Mononuclear cell (primary cell): ENCODE data around the gene NEGR1. TPM values are rescaled to one million over a fixed set of nuclear protein-coding genes. Genes with fewer than 3 reads are reported as not detected.

Source experiments
- H3K27me3 ChIP-seq: 2 replicates; pipeline ENCODE4 v1.6.0; 2011; ENCODE audit warnings: low read length, control low read depth; ENCODE audit not compliant: insufficient read depth
- H3K4me1 ChIP-seq: 2 replicates; pipeline ENCODE4 v1.5.1; 2011; ENCODE audit warnings: mild to moderate bottlenecking, low read length, control low read depth; ENCODE audit not compliant: insufficient read depth
- H3K4me3 ChIP-seq: 2 replicates; pipeline ENCODE4 v1.5.1; 2011; ENCODE audit warnings: mild to moderate bottlenecking, low read length, moderate library complexity
- H3K9me3 ChIP-seq: 2 replicates; pipeline ENCODE4 v1.5.1; 2011; ENCODE audit warnings: low read depth, mild to moderate bottlenecking, control low read depth, low read length
- total RNA-seq: library from RNA; depleted of rRNA; stranded (reverse); fragments of >200 nt; gene quantifications from one replicate; pipeline ENCODE4 v1.2.3, GENCODE V29; 2012

Gene NEGR1
- total RNA-seq, 1 donor = 0.31 TPM

DNA sequence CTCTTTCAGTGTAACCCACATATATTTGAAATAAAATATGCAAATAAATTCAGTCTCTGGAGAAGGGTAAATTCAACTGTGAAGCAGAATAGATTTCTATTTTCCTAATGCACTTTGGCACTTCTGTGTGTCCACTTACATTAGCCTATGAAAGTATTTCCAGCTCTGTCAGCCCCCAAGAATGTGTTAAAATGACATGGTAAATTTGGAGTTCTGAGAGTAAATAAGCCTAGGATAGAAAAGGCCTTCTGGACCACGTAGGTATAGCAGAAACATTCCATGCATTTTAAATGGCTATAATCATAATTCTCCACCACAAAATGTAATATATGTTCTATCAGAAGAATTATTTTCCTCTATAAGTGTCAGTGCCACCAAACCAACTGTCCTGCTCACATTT, 276.2 kb downstream of the NEGR1 start:
- H3K4me1 ChIP-seq = no peaks in the 10 kb centered on the region
- H3K27me3 ChIP-seq = no peaks in the 10 kb centered on the region
- H3K4me3 ChIP-seq = no peak overlapping the region
- H3K9me3 ChIP-seq = no peaks in the 10 kb centered on the region

DNA sequence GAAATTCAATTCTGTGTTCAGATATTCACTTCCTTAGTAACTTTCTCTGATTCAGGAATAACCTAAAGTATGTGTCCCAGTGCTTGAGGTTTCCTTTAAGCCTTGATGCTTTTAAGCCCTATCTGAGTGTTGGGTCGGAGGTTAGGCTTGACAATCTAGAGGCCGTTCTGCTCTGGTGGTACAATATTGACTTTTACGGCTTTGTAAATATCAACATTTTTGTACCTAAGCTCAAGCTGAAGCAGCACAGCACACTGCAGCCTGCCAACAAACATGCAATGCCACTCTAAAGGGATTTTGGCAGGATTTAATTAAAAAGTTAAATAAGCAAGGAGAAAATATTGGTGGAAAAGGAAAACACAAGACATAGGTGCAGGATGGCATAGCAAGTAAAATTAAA, 279.2 kb downstream of the NEGR1 start:
- no peaks in the 10 kb centered on the region for H3K9me3 ChIP-seq
- H3K4me3 ChIP-seq = no peak overlapping the region
- H3K27me3 ChIP-seq = no peaks in the 10 kb centered on the region
- no peaks in the 10 kb centered on the region for H3K4me1 ChIP-seq

DNA sequence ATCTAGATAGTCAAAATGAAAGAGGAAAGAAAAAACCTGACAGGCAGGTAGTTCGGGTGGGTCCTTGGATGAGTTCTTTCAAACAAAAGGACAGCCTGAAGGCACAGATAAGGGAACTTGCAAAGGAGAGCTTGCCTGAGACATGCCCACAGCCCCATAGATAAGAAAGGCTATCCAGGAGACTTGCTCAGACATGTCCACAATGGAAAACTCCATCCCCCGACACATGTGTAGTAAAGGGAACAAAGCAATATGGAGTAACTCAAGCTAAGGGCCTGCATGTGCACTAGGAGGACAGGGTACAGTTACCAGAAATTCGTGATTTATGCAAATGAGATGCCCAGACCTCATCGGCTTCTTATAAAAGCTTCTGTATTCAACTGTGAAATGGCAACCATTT, 281.5 kb downstream of the NEGR1 start:
- Histone ChIP-seq H3K4me1 (no peaks in the 10 kb centered on the region), H3K4me3 (no peak overlapping the region), H3K27me3 (no peaks in the 10 kb centered on the region), H3K9me3 (no peaks in the 10 kb centered on the region)

DNA sequence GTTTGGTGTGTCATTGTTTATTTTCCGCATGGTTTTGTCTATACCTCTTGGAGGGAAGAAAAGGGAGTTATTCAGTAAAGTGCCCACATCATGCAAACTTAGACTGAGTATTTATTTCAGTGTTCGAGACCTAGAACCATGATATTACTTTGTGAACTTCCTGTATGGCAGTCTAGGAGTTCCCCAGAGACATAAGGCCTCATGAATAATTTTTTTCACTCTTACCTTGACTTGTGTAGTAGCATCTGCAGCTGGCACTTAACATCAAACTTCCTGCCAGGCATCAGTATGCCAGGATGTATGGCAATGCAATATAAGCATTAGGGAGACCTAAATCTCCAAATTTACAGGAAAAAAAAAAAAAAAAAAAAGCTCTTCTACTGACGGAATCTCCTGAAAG, 287.7 kb downstream of the NEGR1 start:
- Histone ChIP-seq H3K4me3 (no peak overlapping the region), H3K9me3 (no peaks in the 10 kb centered on the region), H3K4me1 (no peaks in the 10 kb centered on the region), H3K27me3 (no peaks in the 10 kb centered on the region)

DNA sequence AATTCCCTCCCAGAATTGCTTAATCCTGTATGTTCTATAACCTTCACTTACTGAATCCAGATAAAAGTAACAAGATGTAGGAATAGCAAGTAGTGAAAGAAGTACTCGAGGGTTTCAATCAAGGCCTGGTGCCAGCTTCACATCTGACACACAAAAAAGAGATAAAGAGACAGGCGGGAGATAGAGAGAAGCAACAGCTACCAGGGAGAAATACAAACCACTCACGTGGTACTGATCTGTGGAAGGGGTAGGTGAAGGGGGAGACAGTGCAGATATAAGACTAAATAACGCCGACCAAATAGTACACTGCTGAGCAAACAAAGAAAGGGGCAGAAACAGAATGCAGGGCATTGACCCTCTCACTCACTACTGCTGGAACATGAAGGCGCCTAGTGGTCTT, 295.2 kb downstream of the NEGR1 start:
- Histone ChIP-seq H3K4me1 (no peaks in the 10 kb centered on the region), H3K4me3 (no peak overlapping the region), H3K27me3 (no peaks in the 10 kb centered on the region), H3K9me3 (no peaks in the 10 kb centered on the region)

DNA sequence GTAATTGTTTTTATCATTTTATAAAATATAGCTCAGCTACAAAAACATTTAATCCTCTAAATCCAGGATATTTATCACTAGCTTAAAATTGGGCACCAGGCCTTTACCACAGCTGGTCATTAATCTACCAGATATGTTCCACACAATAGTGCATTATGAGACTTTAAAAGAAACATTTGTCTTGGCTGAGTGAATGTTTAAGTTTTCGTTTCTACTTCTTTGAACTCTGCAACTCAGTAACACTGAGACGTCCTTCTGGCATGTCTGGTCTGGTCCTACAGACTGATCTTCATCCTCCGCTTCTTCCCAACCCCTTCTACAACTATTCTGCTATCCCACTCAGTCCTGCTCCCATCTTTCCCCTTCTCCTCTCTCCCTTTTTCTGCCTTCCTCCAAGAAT, 296.2 kb downstream of the NEGR1 start:
- no peaks in the 10 kb centered on the region for H3K27me3 ChIP-seq
- no peaks in the 10 kb centered on the region for H3K9me3 ChIP-seq
- H3K4me1 ChIP-seq = no peaks in the 10 kb centered on the region
- no peak overlapping the region for H3K4me3 ChIP-seq

DNA sequence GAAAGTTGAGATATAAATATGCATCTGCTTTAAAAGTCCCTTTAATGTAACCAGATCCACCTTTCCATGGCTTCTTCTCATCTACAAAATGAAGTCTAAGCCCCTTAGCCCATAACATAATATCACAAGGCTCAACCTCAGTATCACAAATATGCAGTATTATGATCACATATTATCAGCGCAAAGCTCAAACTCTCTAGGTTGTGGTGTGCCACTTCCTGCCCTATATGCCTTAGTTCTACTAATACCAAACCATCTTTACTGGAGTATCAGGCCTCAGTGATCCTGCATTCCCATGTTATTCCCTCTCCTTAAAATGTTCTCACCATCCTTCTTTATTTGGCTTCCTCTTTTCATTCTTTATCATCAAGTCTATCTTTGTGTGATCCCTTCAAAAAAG, 301.8 kb downstream of the NEGR1 start:
- no peaks in the 10 kb centered on the region for H3K4me1 ChIP-seq
- no peaks in the 10 kb centered on the region for H3K9me3 ChIP-seq
- no peaks in the 10 kb centered on the region for H3K27me3 ChIP-seq
- no peak overlapping the region for H3K4me3 ChIP-seq

DNA sequence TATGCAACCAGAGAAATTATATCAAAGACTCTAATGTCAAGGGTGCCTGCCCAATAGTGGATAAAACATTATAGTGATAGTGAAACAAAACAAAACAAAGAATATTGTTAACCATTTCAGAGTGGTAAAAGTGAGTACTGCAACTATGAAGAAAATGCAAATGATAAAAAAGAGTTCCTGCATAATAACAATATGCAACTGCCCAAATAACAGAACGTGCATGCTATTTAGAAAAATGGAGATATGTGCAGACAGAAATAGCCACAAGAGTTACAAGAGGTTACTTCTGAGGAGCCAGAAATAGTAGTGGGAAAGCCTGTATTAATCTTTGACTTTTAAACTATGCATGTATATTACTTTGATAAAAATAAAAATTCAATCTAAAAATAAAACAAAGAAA, 302.5 kb downstream of the NEGR1 start:
- no peaks in the 10 kb centered on the region for H3K4me1 ChIP-seq
- H3K9me3 ChIP-seq = no peaks in the 10 kb centered on the region
- H3K27me3 ChIP-seq = no peaks in the 10 kb centered on the region
- H3K4me3 ChIP-seq = no peak overlapping the region

DNA sequence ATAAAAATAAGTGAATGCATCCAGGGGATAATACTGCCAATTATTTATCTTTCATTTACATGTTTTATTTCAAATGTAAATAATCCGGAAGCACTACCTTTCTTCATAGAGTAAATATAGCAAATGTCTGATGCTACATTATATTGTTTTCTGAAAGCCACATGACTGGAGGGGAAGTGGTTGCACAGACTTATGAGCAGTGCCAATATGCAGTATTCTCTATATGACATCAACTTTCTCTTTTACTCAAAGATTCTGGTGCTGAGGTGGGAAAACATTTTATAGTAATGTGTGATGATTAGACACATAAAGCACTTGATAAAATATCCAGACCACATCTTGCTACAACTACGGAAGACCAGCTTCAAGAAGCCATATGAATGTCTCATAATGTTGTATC, 314.7 kb downstream of the NEGR1 start:
- no peaks in the 10 kb centered on the region for H3K9me3 ChIP-seq
- no peaks in the 10 kb centered on the region for H3K4me1 ChIP-seq
- H3K27me3 ChIP-seq = no peaks in the 10 kb centered on the region
- H3K4me3 ChIP-seq = no peak overlapping the region

DNA sequence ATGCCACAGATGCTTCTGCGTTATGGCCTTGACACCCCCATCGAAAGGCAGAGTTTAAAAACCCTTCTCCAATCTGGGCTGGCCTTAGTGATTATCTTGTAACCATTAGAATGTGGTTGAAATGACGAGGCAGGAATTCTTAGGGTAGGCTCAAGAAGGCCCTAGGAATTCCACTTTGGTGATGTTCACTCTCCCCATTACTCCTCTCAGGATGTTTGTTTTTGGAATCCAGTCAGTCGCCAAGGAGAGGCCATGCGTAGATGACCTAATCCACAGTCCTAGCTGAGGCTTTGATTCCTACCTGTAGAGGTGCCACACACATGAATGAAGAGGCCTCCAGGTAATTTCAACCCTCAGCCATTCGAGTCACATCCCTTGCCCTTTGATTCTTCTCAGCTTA, 318.2 kb downstream of the NEGR1 start:
- H3K9me3 ChIP-seq = no peaks in the 10 kb centered on the region
- H3K4me1 ChIP-seq = no peaks in the 10 kb centered on the region
- H3K27me3 ChIP-seq = no peaks in the 10 kb centered on the region
- H3K4me3 ChIP-seq = no peak overlapping the region

DNA sequence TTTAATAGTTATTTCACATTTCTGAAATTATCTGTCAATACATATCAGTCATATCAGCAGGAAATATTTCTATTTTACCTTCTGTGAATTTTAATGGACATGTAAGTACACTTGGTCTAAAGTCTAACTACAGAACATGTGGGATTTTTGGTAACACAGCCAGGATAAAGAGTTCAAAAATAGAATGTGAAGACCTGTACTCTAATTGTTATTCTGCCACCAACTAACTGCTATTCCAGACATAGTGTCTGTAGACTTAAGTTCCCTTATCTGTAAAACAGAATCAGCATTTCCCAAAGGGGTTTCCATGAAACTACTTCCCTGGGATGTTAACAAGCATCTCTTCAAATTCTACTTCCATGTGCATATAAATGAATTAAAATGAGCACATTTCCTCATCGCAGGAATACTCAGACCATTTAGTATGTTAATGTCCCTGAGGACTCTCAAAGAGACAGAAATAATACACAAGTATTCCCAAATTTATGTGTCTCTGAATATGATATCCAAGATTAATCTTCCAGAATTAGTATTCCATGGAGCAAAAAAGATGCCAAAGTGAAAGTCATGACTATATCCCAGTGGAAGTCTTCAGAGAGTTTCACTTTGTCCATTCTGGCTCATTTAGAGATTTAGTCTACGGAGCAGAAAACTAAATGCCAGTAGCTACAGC, 325.6 kb downstream of the NEGR1 start:
- H3K4me1 ChIP-seq = no peaks in the 10 kb centered on the region
- no peaks in the 10 kb centered on the region for H3K27me3 ChIP-seq
- H3K4me3 ChIP-seq = no peak overlapping the region
- H3K9me3 ChIP-seq = no peaks in the 10 kb centered on the region

DNA sequence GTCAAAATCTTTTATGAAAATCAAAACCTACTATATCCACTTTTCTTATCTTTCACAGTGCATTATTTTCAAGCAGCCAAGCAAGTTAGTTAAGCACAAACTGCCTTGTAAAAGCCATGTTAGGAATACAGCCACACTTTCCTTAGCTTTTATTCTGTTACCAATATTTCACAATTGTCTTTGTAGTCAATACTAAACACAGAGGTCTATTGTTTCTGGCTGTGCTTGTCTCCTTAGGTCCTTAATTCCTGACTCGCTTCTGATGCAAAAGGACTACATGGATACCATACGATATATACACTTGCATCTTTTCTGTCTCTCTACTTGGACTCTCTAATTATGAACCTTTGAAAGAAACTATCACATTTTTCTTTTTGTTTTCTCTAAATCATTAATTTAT, 331.8 kb downstream of the NEGR1 start:
- Histone ChIP-seq H3K9me3 (no peaks in the 10 kb centered on the region), H3K4me1 (no peaks in the 10 kb centered on the region), H3K4me3 (no peak overlapping the region), H3K27me3 (no peaks in the 10 kb centered on the region)

DNA sequence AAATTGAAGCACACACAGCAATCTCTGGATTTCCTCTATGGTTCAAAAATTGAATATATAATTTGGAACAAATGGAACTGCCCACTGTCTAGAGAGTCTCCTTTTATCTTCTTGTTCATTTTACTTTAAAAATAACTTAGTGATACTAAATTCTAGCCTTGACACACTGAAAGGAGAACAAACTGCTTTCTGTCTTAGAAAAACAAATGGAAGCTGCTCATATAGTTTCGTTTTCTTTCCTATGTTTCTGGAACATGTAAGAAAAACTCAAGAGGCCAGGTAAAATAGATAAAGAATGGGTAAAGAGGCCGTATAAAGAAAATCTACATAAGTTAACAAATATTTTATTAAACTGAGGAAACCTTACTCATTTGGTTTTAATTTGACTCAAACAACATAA, 332.7 kb downstream of the NEGR1 start:
- no peaks in the 10 kb centered on the region for H3K27me3 ChIP-seq
- no peak overlapping the region for H3K4me3 ChIP-seq
- H3K9me3 ChIP-seq = no peaks in the 10 kb centered on the region
- no peaks in the 10 kb centered on the region for H3K4me1 ChIP-seq

DNA sequence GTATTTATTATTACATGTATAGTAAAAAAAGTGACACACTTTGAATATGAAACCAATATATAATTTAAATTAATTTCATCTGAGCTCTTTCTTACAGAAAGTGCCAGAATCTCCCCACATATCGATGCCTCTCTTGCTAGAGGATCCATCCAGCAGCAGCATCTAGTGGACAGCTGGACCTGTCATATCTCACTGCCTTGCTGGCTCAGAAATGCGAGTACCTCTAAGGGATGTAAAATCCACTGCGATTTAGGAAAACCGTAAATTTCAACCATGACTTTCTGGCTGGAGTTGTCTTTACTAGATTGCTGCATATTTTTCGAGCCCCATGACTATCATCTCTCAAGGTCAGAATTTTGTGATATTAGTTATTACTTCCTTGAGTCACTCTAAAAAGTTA, 333.8 kb downstream of the NEGR1 start:
- Histone ChIP-seq H3K9me3 (no peaks in the 10 kb centered on the region), H3K4me1 (no peaks in the 10 kb centered on the region), H3K27me3 (no peaks in the 10 kb centered on the region), H3K4me3 (no peak overlapping the region)

DNA sequence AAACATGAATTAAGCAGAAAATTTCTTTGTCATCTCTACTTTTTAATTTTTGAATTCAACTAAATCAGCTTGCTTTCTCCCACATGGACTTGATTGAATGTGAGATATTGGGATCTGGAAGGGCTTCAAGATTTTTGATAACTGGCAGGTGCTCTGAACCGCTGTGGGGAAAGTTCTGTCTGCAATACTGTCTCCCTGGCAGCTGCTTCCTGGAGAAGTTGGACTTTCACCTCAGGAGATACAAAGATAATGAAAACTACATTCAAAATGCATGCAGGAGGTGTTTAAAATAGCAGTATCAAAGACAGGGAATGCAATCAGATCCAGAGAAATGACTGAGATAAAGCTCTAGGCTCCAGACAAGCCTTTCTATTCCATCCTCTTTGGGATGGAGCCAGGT, 338.3 kb downstream of the NEGR1 start:
- no peaks in the 10 kb centered on the region for H3K27me3 ChIP-seq
- H3K4me1 ChIP-seq = no peaks in the 10 kb centered on the region
- no peak overlapping the region for H3K4me3 ChIP-seq
- no peaks in the 10 kb centered on the region for H3K9me3 ChIP-seq

DNA sequence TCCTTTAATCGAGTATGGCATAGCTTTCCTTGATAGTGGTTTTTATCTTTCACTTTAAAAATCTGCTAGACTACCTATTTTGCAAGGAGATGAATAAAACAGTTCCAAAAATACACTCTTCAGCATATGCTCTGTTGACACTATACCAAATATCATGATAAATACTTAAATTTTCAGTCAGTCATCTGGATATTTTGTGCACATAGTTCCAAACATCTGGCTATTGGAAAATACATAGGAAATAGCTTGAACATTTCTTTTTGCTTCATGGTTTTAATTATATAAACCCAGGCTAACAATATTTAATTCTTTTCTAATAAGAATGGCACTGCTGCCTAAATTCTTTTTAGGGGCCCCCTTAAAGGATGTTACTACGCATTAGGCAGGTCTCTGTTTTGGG, 342.1 kb downstream of the NEGR1 start:
- Histone ChIP-seq H3K4me3 (no peak overlapping the region), H3K4me1 (no peaks in the 10 kb centered on the region), H3K27me3 (no peaks in the 10 kb centered on the region), H3K9me3 (no peaks in the 10 kb centered on the region)
